Lower leg skin (tissue), 4 donors: ENCODE results near the gene PARK7. TPM values are rescaled to one million over a fixed set of nuclear protein-coding genes. Genes with fewer than 3 reads are reported as not detected.

Experiments used
- DNase-seq, 2 donors: peaks; one replicate each; pipeline ENCODE4 v3.0.0-alpha.2; 2019; ENCODE audit warnings: low spot score in 2 of 2
- H3K4me3 ChIP-seq: fragments of 200-600 bp; sonication (generic); 2 replicates; pipeline ENCODE4 v1.5.1; 2017; ENCODE audit warnings: mild to moderate bottlenecking, low read depth; ENCODE audit not compliant: poor library complexity, severe bottlenecking
- POLR2A ChIP-seq, 2 donors: fragments of 450-650 bp; IDR thresholded peaks; one replicate each; pipeline ENCODE4 v1.6.1; 2016 to 2017; ENCODE audit warnings: antibody characterized with exemption in 2 of 2, mild to moderate bottlenecking in 1 of 2, moderate library complexity in 1 of 2
- WGBS, 2 donors: methylation state at CpG; one replicate each; pipeline ENCODE4 v1.1.5; 2018; 5-methylcytosine and 5-hydroxymethylcytosine counted together
- intact Hi-C: fragments of 100-400 bp; cut with DNase I; formaldehyde crosslinking; loops from one replicate; pipeline ENCODE4 v1.15.0; 2023; ENCODE audit warnings: low total_unique reads
- total RNA-seq, 4 donors: library from RNA; depleted of rRNA; stranded (reverse); fragments of >200 nt; gene quantifications; one replicate each; pipeline ENCODE4 v1.1.0, GENCODE V29; 2016
- TF ChIP-seq, protein P1 (sequence below), 3 donors: fragments of 450-650 bp; IDR thresholded peaks; one replicate each; pipeline ENCODE4 v1.5.1; 2016; ENCODE audit warnings: antibody characterized with exemption in 3 of 3, mild to moderate bottlenecking in 3 of 3, moderate library complexity in 2 of 3

PARK7 gene
- total RNA-seq, 4 donors from 2014 or later = 74.8 to 94.0 (median 87.8) TPM

DNA sequence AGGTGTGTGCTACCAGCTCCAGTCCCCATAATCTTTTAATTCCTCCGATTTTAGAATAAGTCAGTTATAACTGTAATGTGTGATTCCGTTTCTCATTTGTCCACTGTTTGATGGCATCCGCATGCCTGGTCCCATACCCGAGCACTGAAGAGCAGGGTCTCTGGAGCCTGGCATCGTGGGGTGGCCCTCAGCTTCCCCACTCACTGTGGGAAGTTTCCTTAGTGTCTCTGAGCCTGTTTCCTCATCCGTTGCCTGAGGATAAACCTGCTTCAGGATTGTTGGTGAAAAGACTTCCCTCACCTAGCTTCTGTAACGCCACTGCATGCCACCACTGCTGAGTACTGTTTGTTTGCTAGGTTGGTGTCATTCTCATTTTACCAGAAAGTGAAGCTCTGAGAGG is 19.5 kb downstream of the PARK7 start:
- WGBS, 2 donors = 85 to 90% methylated on average over 7 of the region's 7 CpGs
- DNase-seq = no peak
- TF ChIP-seq POLR2A (IDR thresholded peaks at IDR 0.05) = no peak
- TF ChIP-seq, protein P1, sequence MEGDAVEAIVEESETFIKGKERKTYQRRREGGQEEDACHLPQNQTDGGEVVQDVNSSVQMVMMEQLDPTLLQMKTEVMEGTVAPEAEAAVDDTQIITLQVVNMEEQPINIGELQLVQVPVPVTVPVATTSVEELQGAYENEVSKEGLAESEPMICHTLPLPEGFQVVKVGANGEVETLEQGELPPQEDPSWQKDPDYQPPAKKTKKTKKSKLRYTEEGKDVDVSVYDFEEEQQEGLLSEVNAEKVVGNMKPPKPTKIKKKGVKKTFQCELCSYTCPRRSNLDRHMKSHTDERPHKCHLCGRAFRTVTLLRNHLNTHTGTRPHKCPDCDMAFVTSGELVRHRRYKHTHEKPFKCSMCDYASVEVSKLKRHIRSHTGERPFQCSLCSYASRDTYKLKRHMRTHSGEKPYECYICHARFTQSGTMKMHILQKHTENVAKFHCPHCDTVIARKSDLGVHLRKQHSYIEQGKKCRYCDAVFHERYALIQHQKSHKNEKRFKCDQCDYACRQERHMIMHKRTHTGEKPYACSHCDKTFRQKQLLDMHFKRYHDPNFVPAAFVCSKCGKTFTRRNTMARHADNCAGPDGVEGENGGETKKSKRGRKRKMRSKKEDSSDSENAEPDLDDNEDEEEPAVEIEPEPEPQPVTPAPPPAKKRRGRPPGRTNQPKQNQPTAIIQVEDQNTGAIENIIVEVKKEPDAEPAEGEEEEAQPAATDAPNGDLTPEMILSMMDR (IDR thresholded peaks at IDR 0.05) = no peak
- intact Hi-C loops = no loop called here
- H3K4me3 ChIP-seq = no peak overlapping the region

DNA sequence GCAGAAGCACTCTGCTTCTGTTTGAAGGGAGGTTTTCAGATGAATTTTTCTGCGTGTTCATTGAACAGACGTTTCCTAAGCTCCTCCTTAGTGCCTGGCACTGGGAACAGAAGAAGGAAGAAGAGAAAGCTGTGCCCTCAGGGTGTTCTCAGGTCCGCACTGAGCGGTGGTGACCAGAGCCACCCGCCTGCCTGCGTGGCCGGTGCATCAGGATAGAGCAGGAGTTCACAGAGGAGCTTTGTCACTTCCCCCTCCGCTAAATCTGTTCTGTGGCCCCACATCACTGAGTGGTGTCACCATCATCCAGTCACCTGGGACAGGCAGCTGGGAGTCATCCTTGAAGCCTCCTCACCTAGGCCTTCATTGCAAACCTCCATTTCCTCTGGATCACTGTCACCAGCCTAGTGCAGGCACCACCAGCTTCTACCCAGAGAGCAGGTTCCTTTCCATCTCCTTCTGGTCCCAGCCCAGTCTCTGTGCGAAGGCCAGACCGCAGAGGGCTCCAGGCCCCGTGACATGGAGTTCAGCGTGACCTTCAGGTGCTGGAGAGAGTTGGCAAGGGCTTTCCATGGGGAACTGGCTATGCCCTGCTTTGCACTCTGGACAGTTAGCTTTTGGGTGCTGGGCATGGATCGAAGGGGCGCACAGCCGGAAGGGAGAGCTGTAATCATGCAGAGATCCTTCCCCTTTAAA is 21.7 kb downstream of the PARK7 start:
- TF ChIP-seq, protein P1 (IDR thresholded peaks at IDR 0.05) = no peak
- TF ChIP-seq POLR2A (IDR thresholded peaks at IDR 0.05) = no peak
- H3K4me3 ChIP-seq = no peak overlapping the region
- intact Hi-C loops = no loop called here
- 88% methylated on average over 14 to 15 of the region's 15 CpGs for WGBS, 2 donors
- DNase-seq = no peak

DNA sequence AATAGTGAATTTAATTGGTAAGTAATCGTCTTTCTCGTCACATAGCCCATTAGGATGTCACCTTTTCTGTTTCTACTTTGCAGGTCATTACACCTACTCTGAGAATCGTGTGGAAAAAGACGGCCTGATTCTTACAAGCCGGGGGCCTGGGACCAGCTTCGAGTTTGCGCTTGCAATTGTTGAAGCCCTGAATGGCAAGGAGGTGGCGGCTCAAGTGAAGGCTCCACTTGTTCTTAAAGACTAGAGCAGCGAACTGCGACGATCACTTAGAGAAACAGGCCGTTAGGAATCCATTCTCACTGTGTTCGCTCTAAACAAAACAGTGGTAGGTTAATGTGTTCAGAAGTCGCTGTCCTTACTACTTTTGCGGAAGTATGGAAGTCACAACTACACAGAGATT is 23.3 kb downstream of the PARK7 start:
- H3K4me3 ChIP-seq = no peak overlapping the region
- TF ChIP-seq, protein P1 (IDR thresholded peaks at IDR 0.05) = no peak
- no peak for TF ChIP-seq POLR2A (IDR thresholded peaks at IDR 0.05)
- DNase-seq = no peak
- WGBS, 2 donors = 92 to 94% methylated on average over 15 of the region's 15 CpGs
- intact Hi-C loops = no loop called here

DNA sequence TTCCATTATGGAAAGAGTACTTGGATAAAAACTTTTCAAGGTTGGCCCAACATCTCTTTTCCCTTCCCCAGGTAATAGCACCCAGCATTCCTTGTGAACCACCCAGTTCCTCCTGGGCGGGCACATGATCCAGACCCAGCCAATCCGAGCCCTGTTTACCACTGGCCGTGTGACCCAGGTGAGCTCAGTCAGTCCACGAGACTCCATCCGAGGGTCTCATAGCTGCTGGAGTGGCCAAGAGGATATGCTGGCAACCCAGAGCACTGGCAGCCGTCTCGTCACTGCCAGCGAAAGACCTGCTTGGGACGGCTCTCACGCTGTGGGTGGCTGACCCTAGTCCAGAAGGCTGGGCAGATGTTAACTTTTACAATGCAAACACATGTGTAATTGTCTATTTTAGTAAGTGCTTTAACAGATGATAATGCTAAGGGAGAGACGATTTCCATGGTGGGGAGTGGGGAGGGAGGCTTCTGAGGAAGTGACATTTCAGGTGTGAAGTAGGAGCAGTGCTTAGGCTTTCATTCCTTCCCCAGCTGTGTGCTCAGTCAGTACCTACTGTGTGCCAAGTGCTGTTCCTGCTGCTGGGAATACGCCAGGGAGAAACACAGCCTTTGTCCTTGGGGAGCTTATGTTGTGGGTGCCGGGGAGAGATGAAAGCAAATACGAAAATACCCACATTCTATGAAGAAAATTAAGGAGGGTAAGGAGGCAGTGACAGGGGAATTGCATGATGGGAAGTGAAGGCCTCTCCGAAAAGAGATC is 24.5 kb downstream of the PARK7 start:
- intact Hi-C loops = no loop called here
- WGBS, 2 donors = 89 to 91% methylated on average over 15 of the region's 15 CpGs

DNA sequence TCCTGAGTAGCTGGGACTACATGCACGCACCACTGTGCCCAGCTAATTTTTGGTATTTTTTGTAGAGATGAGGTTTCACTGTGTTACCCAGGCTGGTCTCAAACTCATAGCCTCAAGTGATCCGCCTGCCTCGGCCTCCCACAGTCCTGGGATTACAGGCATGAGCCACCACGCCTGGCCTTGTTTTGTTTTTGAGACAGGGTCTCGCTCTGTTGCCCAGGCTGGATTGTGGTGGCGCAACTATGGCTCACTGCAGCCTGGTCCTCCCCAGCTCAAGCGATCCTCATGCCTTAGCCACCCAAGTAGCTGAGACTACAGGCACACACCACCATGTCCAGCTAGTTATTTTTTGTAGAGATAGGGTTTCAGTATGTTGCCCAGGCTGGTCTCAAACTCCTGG is 26.0 kb downstream of the PARK7 start:
- DNase-seq = no peak
- 93 to 96% methylated on average over 7 of the region's 7 CpGs for WGBS, 2 donors
- TF ChIP-seq, protein P1 (IDR thresholded peaks at IDR 0.05) = no peak
- TF ChIP-seq POLR2A (IDR thresholded peaks at IDR 0.05) = no peak
- intact Hi-C loops = no loop called here
- no peak overlapping the region for H3K4me3 ChIP-seq

More for the DNA sequence above, 24.5 kb downstream of the PARK7 start:
- H3K4me3 ChIP-seq = no peak overlapping the region
- no peak for TF ChIP-seq POLR2A (IDR thresholded peaks at IDR 0.05)
- TF ChIP-seq, protein P1 (IDR thresholded peaks at IDR 0.05) = no peak
- no peak for DNase-seq
